COLO668 (cell line): ENCODE measurements around the gene FAM149A.
A peak's percentile ranks its signal among the peaks of the same experiment; 100 is the strongest.

Source experiments
- DNase-seq: peaks from one replicate; lab custom pipeline; 2025; ENCODE audit not compliant: unreplicated experiment; lab: John Stamatoyannopoulos, UW

FAM149A gene

GRCh38 chr4:186151499-186151898 is 47.0 kb downstream of the FAM149A start:
- no peak for DNase-seq

GRCh38 chr4:186158021-186158813 is 53.7 kb downstream of the FAM149A start:
- DNase-seq: no peak

- no peak for DNase-seq
Observed at GRCh38 chr4:186158966-186159365, 54.5 kb downstream of the FAM149A start.

- no peak for DNase-seq
Observed at GRCh38 chr4:186159613-186160012, 55.1 kb downstream of the FAM149A start.

GRCh38 chr4:186161138-186161537 is 56.6 kb downstream of the FAM149A start:
- peak; percentile 79 for DNase-seq

GRCh38 chr4:186166852-186167512 is 62.5 kb downstream of the FAM149A start:
- no peak for DNase-seq

- DNase-seq: no peak
Observed at GRCh38 chr4:186167605-186168004, 63.1 kb downstream of the FAM149A start.

GRCh38 chr4:186168750-186169149 is 64.2 kb downstream of the FAM149A start:
- DNase-seq: no peak

GRCh38 chr4:186169333-186169944 is 64.9 kb downstream of the FAM149A start:
- DNase-seq: no peak

- DNase-seq: no peak
Observed at GRCh38 chr4:186169945-186170802, 65.7 kb downstream of the FAM149A start.

- DNase-seq: no peak
Observed at GRCh38 chr4:186170966-186171365, 66.5 kb downstream of the FAM149A start.

- DNase-seq: peak; percentile 60
Observed at GRCh38 chr4:186172546-186172945, 68.0 kb downstream of the FAM149A start.

GRCh38 chr4:186188107-186188506 is 83.6 kb downstream of the FAM149A start:
- DNase-seq: no peak

- no peak for DNase-seq
Observed at GRCh38 chr4:186189656-186190055, 85.2 kb downstream of the FAM149A start.

- peak; percentile 80 for DNase-seq
Observed at GRCh38 chr4:186190581-186191199, 86.2 kb downstream of the FAM149A start.

GRCh38 chr4:186191200-186192065 is 86.9 kb downstream of the FAM149A start, which contains the start of gene CYP4V2:
CYP4V2 (plus strand) TSS chr4:186191567; CDS start chr4:186191824, 257 bp downstream.
- peak; percentile 89 for DNase-seq

GRCh38 chr4:186192066-186192612 is 87.6 kb downstream of the FAM149A start:
- DNase-seq: peak; percentile 59

GRCh38 chr4:186193851-186194250 is 89.3 kb downstream of the FAM149A start:
- no peak for DNase-seq

- no peak for DNase-seq
Observed at GRCh38 chr4:186196063-186196462, 91.6 kb downstream of the FAM149A start.
